GM18507 (cell line): Measurements from ENCODE around the gene XCL1.

Experiments used
- DNase-seq: peaks from one replicate; pipeline ENCODE4 v3.0.0; 2011; ENCODE audit warnings: low read depth; ENCODE audit not compliant: insufficient read length; ENCODE audit errors: extremely low spot score
- FAIRE-seq: peaks from 2 replicates; lab custom pipeline; 2011; peaks lifted over from hg19 to GRCh38; lab: Jason Lieb, UNC

Gene XCL1

GRCh38 chr1:168598892-168599291 is 22.5 kb downstream of the XCL1 start:
- FAIRE-seq (no peak), DNase-seq (no peak)

- FAIRE-seq, result no peak
- DNase-seq, result no peak
Observed at GRCh38 chr1:168599641-168600040, 23.2 kb downstream of the XCL1 start.

GRCh38 chr1:168601051-168601450 is 24.6 kb downstream of the XCL1 start:
- no peak for DNase-seq
- no peak for FAIRE-seq

- peak; percentile 35 for DNase-seq
- FAIRE-seq, result peak; percentile 81
Observed at GRCh38 chr1:168603501-168604110, 27.2 kb downstream of the XCL1 start.

- FAIRE-seq, result no peak
- no peak for DNase-seq
Observed at GRCh38 chr1:168605443-168605842, 29.0 kb downstream of the XCL1 start.

- DNase-seq (no peak), FAIRE-seq (no peak)
Observed at GRCh38 chr1:168606096-168606495, 29.7 kb downstream of the XCL1 start.

- no peak for FAIRE-seq
- no peak for DNase-seq
Observed at GRCh38 chr1:168607872-168608428, 31.5 kb downstream of the XCL1 start.

GRCh38 chr1:168608796-168609715 is 32.7 kb downstream of the XCL1 start:
- no peak for DNase-seq
- no peak for FAIRE-seq

- DNase-seq (no peak), FAIRE-seq (no peak)
Observed at GRCh38 chr1:168609741-168610510, 33.5 kb downstream of the XCL1 start.

GRCh38 chr1:168613038-168613451 is 36.6 kb downstream of the XCL1 start:
- DNase-seq, result no peak

GRCh38 chr1:168613691-168614231 is 37.4 kb downstream of the XCL1 start:
- no peak for DNase-seq
- no peak for FAIRE-seq

More at GRCh38 chr1:168613038-168613451, 36.6 kb downstream of the XCL1 start:
- FAIRE-seq, result no peak

- FAIRE-seq, result no peak
Observed at GRCh38 chr1:168614235-168614634, 37.8 kb downstream of the XCL1 start.

GRCh38 chr1:168615965-168616364 is 39.6 kb downstream of the XCL1 start:
- no peak for FAIRE-seq
- no peak for DNase-seq

More at GRCh38 chr1:168614235-168614634, 37.8 kb downstream of the XCL1 start:
- DNase-seq, result no peak

- FAIRE-seq, result no peak
- DNase-seq, result no peak
Observed at GRCh38 chr1:168617974-168618750, 41.8 kb downstream of the XCL1 start.

- DNase-seq (no peak), FAIRE-seq (no peak)
Observed at GRCh38 chr1:168618886-168619285, 42.5 kb downstream of the XCL1 start.

- no peak for DNase-seq
- FAIRE-seq, result no peak
Observed at GRCh38 chr1:168621356-168621755, 45.0 kb downstream of the XCL1 start.

- no peak for FAIRE-seq
Observed at GRCh38 chr1:168623003-168623828, 46.8 kb downstream of the XCL1 start.

GRCh38 chr1:168623831-168624230 is 47.4 kb downstream of the XCL1 start:
- FAIRE-seq, result no peak
- no peak for DNase-seq

More at GRCh38 chr1:168623003-168623828, 46.8 kb downstream of the XCL1 start:
- DNase-seq, result no peak
